OCI-LY7 (cell line): ENCODE measurements around the gene BHLHA15. TPM values are rescaled to one million over a fixed set of nuclear protein-coding genes. Genes with fewer than 3 reads are reported as not detected.

Experiments used
- BruUV-seq: library from RNA; stranded (reverse); fragments of 400-500 nt; replicated peaks from 2 replicates; lab custom pipeline; 2021; lab: Mats Ljungman, UMichigan
- CTCF ChIA-PET: fragments of 300-600 bp; sonication (Branson Sonifier 250); formaldehyde crosslinking; loops from one replicate; lab custom pipeline; 2022; ENCODE audit warnings: antibody characterized with exemption; ENCODE audit not compliant: unreplicated experiment; lab: Charles Lee
- POLR2A ChIA-PET: fragments of 300-600 bp; sonication (Branson Sonifier 250); formaldehyde crosslinking; loops from one replicate; lab custom pipeline; 2022; ENCODE audit warnings: antibody characterized with exemption; lab: Charles Lee
- DNase-seq: peaks from one replicate; pipeline ENCODE4 v3.0.0-alpha.2; 2015; ENCODE audit warnings: low spot score
- H2AFZ ChIP-seq: fragments of 200-600 bp; sonication (generic), shearing (Covaris generic); 2 replicates; pipeline ENCODE4 v1.6.1; 2014; ENCODE audit warnings: mild to moderate bottlenecking, antibody characterized with exemption, low read length, moderate library complexity
- H3K27ac ChIP-seq: fragments of 200-600 bp; sonication (generic); 2 replicates; pipeline ENCODE4 v1.5.1; 2014; ENCODE audit warnings: mixed run types, low read depth, mild to moderate bottlenecking, moderate library complexity, low read length, inconsistent platforms; ENCODE audit not compliant: poor library complexity, severe bottlenecking
- H3K36me3 ChIP-seq: fragments of 200-600 bp; sonication (generic); 2 replicates; pipeline ENCODE4 v1.6.1; 2014; ENCODE audit warnings: mild to moderate bottlenecking, antibody characterized with exemption, low read length, moderate library complexity, mixed read lengths; ENCODE audit not compliant: insufficient read depth
- H3K4me1 ChIP-seq: fragments of 200-600 bp; sonication (generic); 2 replicates; pipeline ENCODE4 v1.5.1; 2014; ENCODE audit warnings: mild to moderate bottlenecking, low read length; ENCODE audit not compliant: insufficient read depth, poor library complexity, severe bottlenecking
- H3K4me2 ChIP-seq: fragments of 200-600 bp; sonication (generic); 2 replicates; pipeline ENCODE4 v1.6.1; 2014; ENCODE audit warnings: mild to moderate bottlenecking, low read length
- H3K4me3 ChIP-seq: fragments of 200-600 bp; sonication (generic); 2 replicates; pipeline ENCODE4 v1.5.1; 2014; ENCODE audit warnings: mild to moderate bottlenecking, low read depth, low read length; ENCODE audit not compliant: poor library complexity, severe bottlenecking
- H3K79me2 ChIP-seq: fragments of 200-600 bp; sonication (generic); 2 replicates; pipeline ENCODE4 v1.6.1; 2016; ENCODE audit warnings: low read depth, mild to moderate bottlenecking, low read length, moderate library complexity, mixed read lengths; ENCODE audit not compliant: insufficient read depth
- H3K9me2 ChIP-seq: fragments of 200-600 bp; sonication (generic); 2 replicates; pipeline ENCODE4 v1.6.1; 2016; ENCODE audit warnings: mild to moderate bottlenecking, low read length, mixed read lengths; ENCODE audit not compliant: insufficient read depth
- H3K9me3 ChIP-seq: fragments of 200-600 bp; sonication (generic); 2 replicates; pipeline ENCODE4 v1.6.1; 2014; ENCODE audit warnings: mild to moderate bottlenecking, mixed run types, low read length, mixed read lengths
- H4K20me1 ChIP-seq: fragments of 200-600 bp; sonication (generic); 2 replicates; pipeline ENCODE4 v1.6.1; 2014; ENCODE audit warnings: mild to moderate bottlenecking, antibody characterized with exemption, low read length, moderate library complexity, mixed read lengths; ENCODE audit not compliant: insufficient read depth
- CTCF ChIP-seq: fragments of 200-600 bp; sonication (generic); conservative IDR thresholded peaks from 2 replicates; pipeline ENCODE4 v1.5.1; 2014; ENCODE audit warnings: mild to moderate bottlenecking, antibody characterized with exemption, low read length, moderate library complexity, mixed read lengths
- EZH2phosphoT487 ChIP-seq: fragments of 200-600 bp; sonication (generic); IDR thresholded peaks from 2 replicates; pipeline ENCODE4 v1.6.1; 2018; ENCODE audit warnings: low read depth, borderline replicate concordance, mild to moderate bottlenecking, mixed run types, antibody characterized with exemption, low read length, moderate library complexity, mixed read lengths
- intact Hi-C: fragments of 100-400 bp; cut with micrococcal nuclease; formaldehyde crosslinking; loops from one replicate; pipeline ENCODE4 v1.10.0; 2022; ENCODE audit not compliant: unreplicated experiment
- total RNA-seq, 2 experiments: library from RNA; depleted of rRNA in 1 of 2; stranded (reverse); fragments of >200 nt in 1 of 2; shearing (Covaris generic) in 1 of 2; gene quantifications; 2 replicates each; pipeline ENCODE4 v1.2.3, GENCODE V29; 2014 to 2022

Gene BHLHA15
- total RNA-seq, 2 experiments from 2014 or later: 0.69 to 4.3 TPM

- peaks cover 61% of the 10 kb centered on the region for H3K36me3 ChIP-seq
- CTCF ChIA-PET: interaction anchor here (0.6 kb wide), 1 partner anchor 36 kb away, joined by 3 read pairs; no protein-coding TSS in a partner anchor
- TF ChIP-seq EZH2phosphoT487: no peak
- no peak for TF ChIP-seq CTCF
Measured at GRCh38 chr7:98191668-98192431, 19.4 kb upstream of the BHLHA15 start.

GRCh38 chr7:98192781-98193457 is 18.3 kb upstream of the BHLHA15 start:
- TF ChIP-seq EZH2phosphoT487: no peak
- TF ChIP-seq CTCF: no peak
- H3K4me1 ChIP-seq: no peaks in the 10 kb centered on the region

More at GRCh38 chr7:98191668-98192431, 19.4 kb upstream of the BHLHA15 start:
- Histone ChIP-seq H3K79me2 (no peaks in the 10 kb centered on the region), H3K9me2 (no peaks in the 10 kb centered on the region), H2AFZ (no peak overlapping the region), H3K9me3 (no peaks in the 10 kb centered on the region), H3K27ac (no peak overlapping the region), H3K4me1 (no peaks in the 10 kb centered on the region), H4K20me1 (no peaks in the 10 kb centered on the region), H3K4me3 (no peak overlapping the region), H3K4me2 (no peak overlapping the region)
- no peak for DNase-seq
- POLR2A ChIA-PET: interaction anchor here (0.6 to 1.6 kb wide), 2 partner anchors 12 to 59 kb away, joined by 3 to 5 read pairs; no protein-coding TSS in a partner anchor
- intact Hi-C loops: no loop called here
- no TSS peak for BruUV-seq

More at GRCh38 chr7:98192781-98193457, 18.3 kb upstream of the BHLHA15 start:
- no TSS peak for BruUV-seq
- H3K4me2 ChIP-seq: no peak overlapping the region
- no peak for DNase-seq
- intact Hi-C loops: no loop called here
- H3K36me3 ChIP-seq: peaks cover 58% of the 10 kb centered on the region
- no peaks in the 10 kb centered on the region for H4K20me1 ChIP-seq
- no peak overlapping the region for H3K4me3 ChIP-seq
- no peaks in the 10 kb centered on the region for H3K9me3 ChIP-seq
- no peaks in the 10 kb centered on the region for H3K9me2 ChIP-seq
- ChIA-PET CTCF (interaction anchor here (0.6 kb wide), 1 partner anchor 37 kb away, joined by 3 read pairs; no protein-coding TSS in a partner anchor), POLR2A (interaction anchor here (1.6 kb wide), 1 partner anchor 11 kb away, joined by 3 read pairs; no protein-coding TSS in a partner anchor)
- H3K79me2 ChIP-seq: no peaks in the 10 kb centered on the region
- no peak overlapping the region for H2AFZ ChIP-seq
- no peak overlapping the region for H3K27ac ChIP-seq
